Panc1 (cell line): ENCODE measurements around the gene RIPOR3. TPM values are rescaled to one million over a fixed set of nuclear protein-coding genes. Genes with fewer than 3 reads are reported as not detected.
A peak's percentile ranks its signal among the peaks of the same experiment; 100 is the strongest.

Experiments used
- ATAC-seq: fragments of 200-7000 bp; cut with Tn5 transposase; 2 replicates; pipeline ENCODE4 v1.9.1; 2020; ENCODE audit warnings: mild to moderate bottlenecking, moderate library complexity
- BruUV-seq: library from RNA; stranded (reverse); fragments of 400-500 nt; replicated peaks from 2 replicates; lab custom pipeline; 2021; lab: Mats Ljungman, UMichigan
- CTCF ChIA-PET: fragments of 300-600 bp; sonication (Branson Sonifier 250); formaldehyde crosslinking; loops from one replicate; lab custom pipeline; 2022; ENCODE audit warnings: antibody characterized with exemption; lab: Charles Lee
- POLR2A ChIA-PET: fragments of 300-600 bp; sonication (Branson Sonifier 250); formaldehyde crosslinking; loops from one replicate; lab custom pipeline; 2022; ENCODE audit warnings: antibody characterized with exemption; lab: Charles Lee
- DNase-seq: peaks from one replicate; pipeline ENCODE4 v3.0.0-alpha.2; 2010; ENCODE audit warnings: low read depth, low spot score
- H3K27ac ChIP-seq: 2 replicates; pipeline ENCODE4 v1.5.1; 2011; ENCODE audit warnings: mild to moderate bottlenecking, low read length, inconsistent platforms
- H3K27me3 ChIP-seq: fragments of 200-500 bp; sonication (Bioruptor generic); 2 replicates; pipeline ENCODE4 v1.6.0; 2014; ENCODE audit warnings: low read length, inconsistent platforms; ENCODE audit not compliant: control insufficient read depth, insufficient read depth
- H3K36me3 ChIP-seq: fragments of 200-500 bp; sonication (Bioruptor generic); 2 replicates; pipeline ENCODE4 v1.5.1; 2014; ENCODE audit warnings: inconsistent platforms, mild to moderate bottlenecking, low read length, moderate library complexity; ENCODE audit not compliant: control insufficient read depth, insufficient read depth
- H3K4me1 ChIP-seq: 2 replicates; pipeline ENCODE4 v1.5.1; 2011; ENCODE audit warnings: inconsistent platforms, mild to moderate bottlenecking, low read length, moderate library complexity; ENCODE audit not compliant: control insufficient read depth, insufficient read depth
- H3K4me3 ChIP-seq, 2 experiments: 2 replicates each; pipeline ENCODE4 v1.5.1; 2011 to 2012; ENCODE audit warnings: low read depth in 2 of 2, low read length in 2 of 2, mild to moderate bottlenecking in 2 of 2, inconsistent platforms in 1 of 2, moderate library complexity in 1 of 2
- H3K9me3 ChIP-seq: fragments of 200-500 bp; sonication (Bioruptor generic); 2 replicates; pipeline ENCODE4 v1.5.1; 2014; ENCODE audit warnings: low read depth, mild to moderate bottlenecking, inconsistent platforms, low read length, moderate library complexity; ENCODE audit not compliant: control insufficient read depth, insufficient read depth
- CTCF ChIP-seq: fragments of 450-650 bp; IDR thresholded peaks from 2 replicates; pipeline ENCODE4 v1.5.1; 2017; ENCODE audit warnings: mild to moderate bottlenecking
- POLR2AphosphoS5 ChIP-seq: IDR thresholded peaks from 2 replicates; pipeline ENCODE4 v1.6.1; 2012; ENCODE audit warnings: mild to moderate bottlenecking, low read depth, low read length, moderate library complexity
- SIN3A ChIP-seq: IDR thresholded peaks from 2 replicates; pipeline ENCODE4 v1.6.1; 2012; ENCODE audit warnings: low read depth, mild to moderate bottlenecking, low read length, moderate library complexity, borderline replicate concordance; ENCODE audit not compliant: insufficient read depth
- TCF7L2 ChIP-seq: IDR thresholded peaks from 2 replicates; pipeline ENCODE4 v1.6.1; 2011; ENCODE audit warnings: mild to moderate bottlenecking, low read depth, low read length, inconsistent platforms
- in situ Hi-C: cut with HindIII; loops from 2 replicates; pipeline ENCODE4 v1.10.0; 2016; ENCODE audit warnings: low sequenced_read_pairs, low pct_unique_long_range_greater_than_20kb
- intact Hi-C: fragments of 100-400 bp; cut with micrococcal nuclease; formaldehyde crosslinking; loops from one replicate; pipeline ENCODE4 v1.10.0; 2022; ENCODE audit not compliant: unreplicated experiment
- total RNA-seq: library from RNA; stranded (reverse); gene quantifications from one replicate; pipeline ENCODE4 v1.2.1, GENCODE V29; 2021; ENCODE audit not compliant: unreplicated experiment
- TF ChIP-seq, protein P1 (sequence below), 2 experiments: IDR thresholded peaks; 2 replicates each; pipeline ENCODE4 v1.6.1; 2011 to 2012; ENCODE audit warnings: low read depth in 2 of 2, control low read depth in 1 of 2, low read length in 1 of 2, mild to moderate bottlenecking in 1 of 2, moderate library complexity in 1 of 2; ENCODE audit not compliant: insufficient read depth in 1 of 2

Gene RIPOR3
- total RNA-seq, 1 experiment from 2014 or later, result 92.5 TPM

GRCh38 chr20:50565871-50566270 lies 125.5 kb downstream of the RIPOR3 start:
- POLR2A ChIA-PET, result no interaction called here
- H3K27me3 ChIP-seq, result no peaks in the 10 kb centered on the region
- no peak overlapping the region for H3K27ac ChIP-seq
- intact Hi-C loops, result no loop called here
- no peaks in the 10 kb centered on the region for H3K9me3 ChIP-seq
- ATAC-seq (no peak), DNase-seq (no peak)
- H3K36me3 ChIP-seq, result no peaks in the 10 kb centered on the region; the same call in 1 of the 2 replicates
- H3K4me3 ChIP-seq, result no peak overlapping the region
- in situ Hi-C loops, result no loop called here
- peaks cover 16% of the 10 kb centered on the region for H3K4me1 ChIP-seq
- BruUV-seq, result no TSS peak
- CTCF ChIA-PET, result no interaction called here
- TF ChIP-seq SIN3A (no peak), CTCF (no peak), POLR2AphosphoS5 (no peak), TCF7L2 (no peak)
- TF ChIP-seq, protein P1, sequence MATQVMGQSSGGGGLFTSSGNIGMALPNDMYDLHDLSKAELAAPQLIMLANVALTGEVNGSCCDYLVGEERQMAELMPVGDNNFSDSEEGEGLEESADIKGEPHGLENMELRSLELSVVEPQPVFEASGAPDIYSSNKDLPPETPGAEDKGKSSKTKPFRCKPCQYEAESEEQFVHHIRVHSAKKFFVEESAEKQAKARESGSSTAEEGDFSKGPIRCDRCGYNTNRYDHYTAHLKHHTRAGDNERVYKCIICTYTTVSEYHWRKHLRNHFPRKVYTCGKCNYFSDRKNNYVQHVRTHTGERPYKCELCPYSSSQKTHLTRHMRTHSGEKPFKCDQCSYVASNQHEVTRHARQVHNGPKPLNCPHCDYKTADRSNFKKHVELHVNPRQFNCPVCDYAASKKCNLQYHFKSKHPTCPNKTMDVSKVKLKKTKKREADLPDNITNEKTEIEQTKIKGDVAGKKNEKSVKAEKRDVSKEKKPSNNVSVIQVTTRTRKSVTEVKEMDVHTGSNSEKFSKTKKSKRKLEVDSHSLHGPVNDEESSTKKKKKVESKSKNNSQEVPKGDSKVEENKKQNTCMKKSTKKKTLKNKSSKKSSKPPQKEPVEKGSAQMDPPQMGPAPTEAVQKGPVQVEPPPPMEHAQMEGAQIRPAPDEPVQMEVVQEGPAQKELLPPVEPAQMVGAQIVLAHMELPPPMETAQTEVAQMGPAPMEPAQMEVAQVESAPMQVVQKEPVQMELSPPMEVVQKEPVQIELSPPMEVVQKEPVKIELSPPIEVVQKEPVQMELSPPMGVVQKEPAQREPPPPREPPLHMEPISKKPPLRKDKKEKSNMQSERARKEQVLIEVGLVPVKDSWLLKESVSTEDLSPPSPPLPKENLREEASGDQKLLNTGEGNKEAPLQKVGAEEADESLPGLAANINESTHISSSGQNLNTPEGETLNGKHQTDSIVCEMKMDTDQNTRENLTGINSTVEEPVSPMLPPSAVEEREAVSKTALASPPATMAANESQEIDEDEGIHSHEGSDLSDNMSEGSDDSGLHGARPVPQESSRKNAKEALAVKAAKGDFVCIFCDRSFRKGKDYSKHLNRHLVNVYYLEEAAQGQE (IDR thresholded peaks at IDR 0.05; ENCODE audit: insufficient read depth in 1 of 2, low read depth in 2 of 2, low read length in 1 of 2), result no peak

- ChIA-PET POLR2A (no interaction called here), CTCF (no interaction called here)
- H3K27ac ChIP-seq, result 0 out of 2 replicates have a peak overlapping the region, but pooled peaks have one; percentile 7
- no peaks in the 10 kb centered on the region for H3K9me3 ChIP-seq
- TF ChIP-seq, protein P1 (IDR thresholded peaks at IDR 0.05; ENCODE audit: insufficient read depth in 1 of 2, low read depth in 2 of 2, low read length in 1 of 2), result no peak
- TF ChIP-seq POLR2AphosphoS5, result no peak
- TF ChIP-seq SIN3A, result no peak
- no peak for TF ChIP-seq CTCF
- TF ChIP-seq TCF7L2, result no peak
- H3K36me3 ChIP-seq, result no peaks in the 10 kb centered on the region; the same call in 1 of the 2 replicates
- intact Hi-C loops, result no loop called here
- no peak overlapping the region for H3K4me3 ChIP-seq
- no TSS peak for BruUV-seq
- DNase-seq (no peak), ATAC-seq (no peak)
- in situ Hi-C loops, result no loop called here
- no peaks in the 10 kb centered on the region for H3K27me3 ChIP-seq
- H3K4me1 ChIP-seq, result peaks cover 19% of the 10 kb centered on the region
These were observed 126.0 kb downstream of the RIPOR3 start for GRCh38 chr20:50565383-50565782.
